ENCODE data around the gene SNAP25.

Gene SNAP25

DNA sequence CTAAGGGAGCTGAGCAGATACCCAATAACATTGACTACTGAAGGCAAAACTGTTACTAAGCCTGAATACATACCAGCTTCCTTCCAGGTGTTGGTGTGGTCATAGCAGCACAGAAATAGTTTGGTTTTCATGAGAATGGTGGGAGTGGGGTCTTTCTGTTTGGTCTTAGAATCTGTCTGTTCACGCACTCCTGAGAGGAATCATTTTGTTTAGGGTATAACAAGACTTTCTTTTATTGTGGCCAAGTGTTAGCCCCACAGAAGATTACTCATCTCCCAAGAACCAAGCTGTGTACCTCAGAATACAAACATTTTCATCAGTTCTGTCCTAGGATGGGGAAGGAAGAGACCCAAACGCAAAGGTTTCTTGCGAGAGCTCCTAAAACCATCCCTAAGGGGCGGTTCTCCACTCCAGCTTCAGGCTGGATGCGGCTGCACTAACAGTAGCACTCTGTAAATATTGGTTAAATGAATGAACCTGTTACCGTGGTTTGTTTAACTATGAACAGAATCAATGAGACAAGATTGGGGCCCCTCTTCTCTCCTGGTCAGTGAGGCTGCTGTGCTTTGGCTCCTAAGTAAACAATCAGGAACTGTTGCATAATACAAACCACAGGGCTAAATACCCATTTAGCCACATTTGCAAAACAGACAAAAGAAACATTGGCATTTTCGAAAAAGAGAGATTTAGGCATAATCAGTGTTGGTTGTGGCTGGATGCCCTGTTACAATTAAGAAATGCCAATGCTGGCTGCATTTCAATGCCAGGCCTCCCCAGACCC, 44.9 kb downstream of the SNAP25 start:
- DNase-seq (ENCODE audit: low read depth in 2 of 2), result no peak

- no peak for DNase-seq (ENCODE audit: low read depth in 2 of 2)
Measured at GRCh38 chr20:10264166-10264558, 45.5 kb downstream of the SNAP25 start.

DNA sequence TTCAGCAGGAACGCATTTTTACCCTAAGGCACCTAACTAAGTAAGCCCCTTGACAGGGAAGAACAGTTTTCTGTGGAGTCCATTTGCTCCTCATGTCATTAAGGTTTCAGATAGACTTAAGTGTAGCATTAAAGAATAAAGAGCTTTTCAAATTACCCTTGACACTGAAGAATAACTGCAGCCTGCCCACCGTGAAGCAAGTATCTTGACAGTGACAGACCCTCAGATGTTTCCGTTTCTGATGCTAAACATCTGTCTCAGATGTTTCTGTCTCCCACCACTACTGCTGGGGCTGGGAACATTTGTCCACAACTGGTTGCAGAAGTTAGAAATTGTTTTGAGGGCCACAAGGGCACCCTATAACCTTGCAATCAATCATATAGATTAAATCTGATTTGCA, 50.0 kb downstream of the SNAP25 start:
- DNase-seq (ENCODE audit: low read depth in 2 of 2), result no peak

- no peak for DNase-seq (ENCODE audit: low read depth in 2 of 2)
Measured at GRCh38 chr20:10270630-10271029, 52.0 kb downstream of the SNAP25 start.

GRCh38 chr20:10271494-10272219, 53.0 kb downstream of the SNAP25 start:
- DNase-seq (ENCODE audit: low read depth in 2 of 2), result no peak

DNA sequence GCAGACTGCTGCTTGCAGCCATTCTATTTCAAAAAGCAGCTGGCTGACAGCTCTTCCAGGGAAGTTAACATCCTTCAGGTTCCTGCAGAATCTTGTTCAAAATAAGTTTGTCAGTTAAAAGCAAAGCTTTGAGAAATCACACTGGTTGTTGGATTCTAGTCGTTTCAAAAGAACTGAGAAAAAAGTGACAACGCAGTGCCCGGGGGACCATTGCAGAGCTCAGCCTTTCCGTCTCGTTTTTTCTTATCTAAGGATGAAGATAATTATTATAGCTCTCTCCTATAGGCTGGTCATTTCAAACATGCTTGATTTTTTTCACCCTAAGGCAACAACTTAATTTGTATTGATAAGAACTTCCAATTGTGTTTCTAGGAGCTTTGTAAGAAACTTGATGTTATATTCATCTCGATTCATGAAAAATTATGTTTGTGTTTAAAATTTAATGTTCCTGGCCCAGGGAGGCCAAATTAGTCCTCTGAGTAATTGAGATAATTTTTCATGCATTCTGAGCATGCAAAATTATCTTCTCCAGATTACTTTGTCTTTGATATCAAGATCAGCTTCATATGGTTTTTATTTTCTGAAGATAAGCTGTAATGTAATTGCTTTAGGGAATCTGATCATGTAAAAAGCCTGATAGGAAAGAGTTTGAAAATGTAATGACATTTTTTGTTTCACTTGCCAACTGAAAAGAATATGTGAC, 58.4 kb downstream of the SNAP25 start:
- no peak for DNase-seq (ENCODE audit: low read depth in 2 of 2)

DNA sequence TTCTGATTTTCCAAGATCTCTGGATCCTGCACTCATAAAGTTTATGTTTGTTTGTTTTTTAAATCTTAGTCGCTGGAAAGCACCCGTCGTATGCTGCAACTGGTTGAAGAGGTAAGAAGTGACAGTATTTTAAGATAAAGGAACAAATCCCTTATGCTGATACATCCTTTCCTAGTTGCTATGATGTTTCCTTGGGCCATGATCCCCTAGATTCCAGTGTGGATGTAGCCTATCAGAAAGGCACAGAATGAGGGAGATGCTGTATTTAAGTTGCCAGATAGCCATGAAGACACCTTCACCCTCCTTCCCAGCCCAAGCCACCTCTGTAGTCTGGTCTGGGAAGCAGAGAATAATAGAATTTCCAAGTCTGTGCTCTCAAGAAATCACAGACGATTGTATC, 59.0 kb downstream of the SNAP25 start:
- DNase-seq (ENCODE audit: low read depth in 2 of 2), result no peak

DNA sequence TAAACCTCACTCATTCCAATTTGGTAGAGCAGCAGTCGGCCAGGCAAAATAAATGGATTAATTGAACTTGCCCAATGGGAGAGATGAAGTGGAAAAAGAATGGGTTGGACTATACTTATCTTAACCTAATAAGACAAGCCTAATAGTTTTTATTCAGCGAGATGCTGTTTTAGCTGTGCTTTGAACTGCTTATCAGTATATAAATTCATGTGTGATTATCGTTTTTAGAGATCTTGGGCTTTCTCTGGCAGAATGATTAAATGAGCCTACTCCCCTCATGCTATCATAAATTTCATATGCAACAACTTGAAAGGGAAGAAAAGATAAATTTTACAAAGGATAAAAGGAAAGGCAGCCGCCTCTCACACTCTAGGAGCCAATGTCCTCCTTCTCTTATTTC, 59.8 kb downstream of the SNAP25 start:
- DNase-seq (ENCODE audit: low read depth in 2 of 2), result no peak

DNA sequence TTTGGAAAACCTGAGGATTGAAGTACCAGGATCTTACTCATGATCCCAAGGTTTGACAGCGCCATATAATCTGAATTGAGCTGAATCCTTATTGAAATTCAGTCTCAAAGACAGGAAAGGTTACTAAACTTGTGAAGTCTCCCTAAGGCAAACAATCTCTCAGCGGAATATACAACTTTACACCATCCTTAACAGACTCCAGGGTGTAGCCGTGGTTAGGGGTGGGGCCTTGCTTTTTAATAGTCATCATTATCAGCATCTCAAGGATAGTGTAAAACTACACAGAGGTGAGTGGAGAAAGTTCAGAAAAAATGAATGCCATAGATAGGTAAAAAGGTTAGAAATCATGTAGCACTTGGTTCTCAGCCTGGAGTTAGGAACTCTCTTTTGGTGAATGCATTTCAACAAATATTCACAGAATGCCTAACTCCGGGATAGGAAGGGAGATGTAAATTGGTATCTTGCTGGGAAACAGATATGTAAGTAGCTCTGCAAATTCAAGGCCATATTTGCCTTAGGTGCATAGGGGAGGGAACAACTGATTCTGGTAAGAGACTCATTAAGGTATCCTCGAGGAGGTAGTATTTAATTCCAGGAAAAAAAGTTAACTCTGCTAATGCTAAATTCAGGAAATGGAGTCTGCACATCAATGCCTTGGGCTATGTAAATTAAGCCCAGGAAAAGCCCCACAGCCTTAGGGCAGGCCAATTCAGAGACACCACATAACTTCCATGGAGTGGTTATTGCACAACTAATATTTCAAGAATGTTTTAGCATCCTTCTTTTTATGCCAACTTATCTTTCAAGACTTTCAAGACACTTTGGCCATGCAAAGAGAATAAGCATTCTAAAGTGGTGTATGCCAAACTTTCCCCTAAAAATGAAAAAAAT, 61.6 kb downstream of the SNAP25 start:
- DNase-seq (ENCODE audit: low read depth in 2 of 2), result no peak

- no peak for DNase-seq (ENCODE audit: low read depth in 2 of 2)
Measured at GRCh38 chr20:10281911-10282310, 63.3 kb downstream of the SNAP25 start.

DNA sequence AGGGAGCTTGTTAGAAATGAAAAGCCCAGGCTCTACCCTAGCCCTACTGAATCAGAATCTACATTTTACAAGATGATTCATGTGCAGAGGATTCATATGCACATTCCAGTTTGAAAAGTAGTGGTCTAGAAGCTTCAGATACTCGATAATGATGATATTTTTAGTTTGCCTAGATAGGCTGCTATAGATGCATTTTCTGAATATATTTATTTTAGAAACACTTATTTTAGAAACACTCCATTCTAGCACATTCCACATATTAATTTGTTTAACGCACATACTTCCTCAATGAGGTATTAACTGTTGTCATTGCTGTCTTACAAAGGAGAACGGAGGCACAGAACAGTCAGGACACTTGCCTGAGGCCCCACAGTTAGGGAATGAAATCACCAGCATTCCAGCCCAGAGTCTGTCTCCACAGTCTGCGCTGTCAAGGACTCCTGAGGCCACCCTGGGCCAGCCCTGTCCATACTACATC, 64.4 kb downstream of the SNAP25 start:
- DNase-seq (ENCODE audit: low read depth in 2 of 2), result no peak

- DNase-seq (ENCODE audit: low read depth in 2 of 2), result no peak
Measured at GRCh38 chr20:10286356-10286755, 67.7 kb downstream of the SNAP25 start.

DNA sequence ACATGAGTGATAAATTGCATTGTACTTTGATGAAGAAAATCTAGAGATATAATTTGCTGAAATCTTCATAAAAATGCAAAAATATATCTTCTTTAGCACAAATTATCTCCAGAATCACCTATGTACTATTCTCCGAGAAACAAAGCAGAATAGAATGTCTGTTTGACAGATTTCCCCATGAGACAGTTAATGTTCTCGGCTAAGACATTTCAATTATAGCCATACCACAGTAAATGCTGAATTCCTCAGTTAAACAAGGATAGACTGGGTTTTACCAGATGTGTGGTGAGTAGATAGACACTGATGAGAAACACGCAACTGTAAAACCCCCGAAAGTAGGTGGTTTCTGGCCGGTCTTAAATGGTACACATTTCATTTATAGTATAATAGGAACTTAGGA, 69.8 kb downstream of the SNAP25 start:
- no peak for DNase-seq (ENCODE audit: low read depth in 2 of 2)

DNA sequence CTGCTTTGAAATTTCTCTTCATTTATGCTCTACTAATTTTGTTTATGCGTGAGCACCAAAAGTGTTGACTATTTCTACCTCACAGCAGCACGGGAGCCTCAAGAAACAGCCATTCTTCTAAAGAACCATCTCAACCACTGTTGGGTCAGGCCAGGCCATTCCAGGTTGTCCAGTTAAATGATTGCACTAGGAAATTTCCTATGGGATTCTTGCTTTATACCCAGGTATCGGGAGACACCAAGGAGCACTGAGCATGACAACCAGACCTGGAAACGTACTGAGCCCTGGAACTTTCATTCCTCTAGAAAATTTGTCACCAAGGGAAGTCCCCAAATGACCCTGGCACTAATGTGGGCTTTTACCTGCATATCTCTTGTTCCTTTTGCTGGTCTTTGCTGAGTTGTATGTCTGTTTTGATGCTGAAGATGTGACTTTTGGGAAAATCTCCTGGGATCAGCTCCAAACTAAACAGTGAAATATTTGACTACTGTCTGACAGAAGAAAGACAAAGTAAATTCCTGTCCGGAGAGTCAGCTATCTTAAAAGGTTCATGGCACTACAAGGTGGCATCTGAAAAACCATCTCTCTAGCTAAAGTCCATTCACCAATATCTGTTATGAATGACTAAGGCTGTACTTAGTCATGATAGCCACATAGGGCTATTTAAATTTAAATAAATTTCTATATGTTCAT, 70.5 kb downstream of the SNAP25 start:
- no peak for DNase-seq (ENCODE audit: low read depth in 2 of 2)

GRCh38 chr20:10291568-10292248, 73.1 kb downstream of the SNAP25 start:
- DNase-seq (ENCODE audit: low read depth in 2 of 2), result no peak

DNA sequence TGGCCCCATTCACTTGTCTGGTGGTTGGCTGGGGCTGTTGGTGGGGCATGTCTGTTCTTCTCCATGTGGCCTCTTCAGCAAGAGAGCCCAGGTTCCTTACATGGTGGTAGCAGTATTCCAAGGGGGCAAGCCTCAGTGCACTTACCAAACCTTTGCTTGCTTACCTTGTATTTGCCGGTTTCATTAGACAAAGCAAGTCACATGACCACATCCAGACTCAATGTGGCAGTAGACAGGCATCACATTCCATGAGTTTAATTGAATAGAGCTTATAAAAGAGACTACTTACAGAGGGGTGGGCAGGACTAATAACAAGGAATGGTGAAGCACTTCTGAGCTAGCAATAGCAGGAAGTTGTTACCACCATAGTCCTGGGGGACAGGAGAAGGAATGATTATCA, 78.6 kb downstream of the SNAP25 start:
- no peak for DNase-seq (ENCODE audit: low read depth in 2 of 2)

- no peak for DNase-seq (ENCODE audit: low read depth in 2 of 2)
Measured at GRCh38 chr20:10297684-10298240, 79.1 kb downstream of the SNAP25 start.

DNA sequence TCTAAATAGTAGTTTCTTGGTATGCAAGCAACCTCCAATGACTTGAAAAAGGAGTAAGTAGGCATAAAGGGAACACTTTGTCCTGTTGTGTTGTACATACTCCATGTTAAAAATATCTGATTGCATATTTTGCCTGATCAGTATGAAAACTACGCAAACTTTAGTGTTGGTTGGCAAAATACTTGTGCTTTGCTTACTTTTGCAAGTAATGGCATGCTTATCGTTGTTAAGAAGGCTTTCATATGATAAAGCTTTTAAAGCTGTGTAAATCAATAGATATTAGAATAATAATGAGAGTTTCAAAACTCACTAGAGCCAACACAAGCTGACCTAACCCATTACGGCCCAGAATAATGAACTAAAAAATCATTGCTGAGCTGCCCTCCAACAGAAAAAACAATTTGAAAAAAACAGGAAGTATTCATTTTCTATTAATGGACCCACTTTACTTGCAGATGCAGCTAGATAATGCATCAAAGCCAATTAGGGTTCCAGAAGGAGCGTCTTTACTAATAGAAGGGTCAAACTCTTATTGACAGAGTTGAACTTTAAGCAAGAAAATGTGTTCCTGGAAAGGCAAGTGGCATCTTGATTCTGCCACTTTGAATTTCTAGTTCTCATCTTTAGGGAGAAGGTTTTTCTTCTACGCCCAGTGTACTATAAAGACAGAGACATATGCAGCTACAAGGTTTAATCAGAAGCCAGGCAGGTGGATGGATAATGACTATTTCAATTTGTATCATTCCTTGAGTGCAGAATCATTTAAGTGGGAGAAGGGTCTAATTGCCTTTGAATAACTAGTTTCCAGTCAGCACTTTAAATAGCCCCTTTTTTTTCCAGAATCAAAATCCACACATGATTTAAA, 82.2 kb downstream of the SNAP25 start:
- no peak for DNase-seq (ENCODE audit: low read depth in 2 of 2)

GRCh38 chr20:10303852-10304251, 85.2 kb downstream of the SNAP25 start:
- no peak for DNase-seq (ENCODE audit: low read depth in 2 of 2)

Data from stimulated activated CD8-positive, alpha-beta memory T cell treated with anti-CD3 and anti-CD28 coated beads, Interleukin-2, amount 100 ng/mL, for 48 hours (primary cell).